Tibial nerve (tissue), 4 donors: ENCODE measurements around the gene NISCH. TPM values are rescaled to one million over a fixed set of nuclear protein-coding genes. Genes with fewer than 3 reads are reported as not detected.

Experiments used
- DNase-seq, 2 donors: peaks; one replicate each; pipeline ENCODE4 v3.0.0-alpha.2; 2019; ENCODE audit warnings: low spot score in 2 of 2
- H3K27ac ChIP-seq, 4 donors: fragments of 200-600 bp; sonication (generic) in 3 of 4; one replicate each; pipeline ENCODE4 v1.5.1; 2017 to 2019; ENCODE audit warnings: mild to moderate bottlenecking in 1 of 4
- H3K27me3 ChIP-seq, 2 donors: fragments of 200-600 bp; sonication (generic) in 1 of 2; one replicate each; pipeline versions ENCODE4 v1.5.1 to v1.6.0; 2017 to 2019
- H3K36me3 ChIP-seq, 3 donors: fragments of 200-600 bp; sonication (generic); one replicate each; pipeline ENCODE4 v1.5.1; 2018 to 2019
- H3K4me1 ChIP-seq, 4 donors: fragments of 200-600 bp; sonication (generic) in 3 of 4; one replicate each; pipeline ENCODE4 v1.5.1; 2017 to 2019
- H3K4me3 ChIP-seq, 4 donors: fragments of 200-600 bp; sonication (generic) in 3 of 4; one replicate each; pipeline ENCODE4 v1.5.1; 2017 to 2019; ENCODE audit warnings: mild to moderate bottlenecking in 1 of 4, moderate library complexity in 1 of 4
- H3K9me3 ChIP-seq, 4 donors: fragments of 200-600 bp; sonication (generic) in 3 of 4; one replicate each; pipeline ENCODE4 v1.5.1; 2017 to 2019
- EP300 ChIP-seq, 2 donors: sonication (generic); formaldehyde crosslinking; IDR thresholded peaks; one replicate each; pipeline ENCODE4 v1.6.1; 2017; ENCODE audit warnings: antibody characterized with exemption in 2 of 2, mild to moderate bottlenecking in 1 of 2
- POLR2A ChIP-seq, 2 donors: fragments of 450-650 bp; IDR thresholded peaks; one replicate each; pipeline ENCODE4 v1.6.1; 2017; ENCODE audit warnings: antibody characterized with exemption in 2 of 2, mild to moderate bottlenecking in 2 of 2, moderate library complexity in 2 of 2
- WGBS, 2 donors: methylation state at CpG; one replicate each; pipeline ENCODE4 v1.1.5; 2018; 5-methylcytosine and 5-hydroxymethylcytosine counted together
- total RNA-seq, 4 donors: library from RNA; depleted of rRNA; stranded (reverse); fragments of >200 nt; gene quantifications; one replicate each; pipeline ENCODE4 v1.1.0, GENCODE V29; 2016
- TF ChIP-seq, protein P1 (sequence below), 5 experiments: fragments of 200-600 bp in 3 of 5; fragments of 450-650 bp in 2 of 5; sonication (generic) in 3 of 5; IDR thresholded peaks; one replicate each; pipeline ENCODE4 v1.5.1; 2016 to 2019; ENCODE audit warnings: antibody characterized with exemption in 5 of 5, mild to moderate bottlenecking in 3 of 5, moderate library complexity in 2 of 5

NISCH gene
- total RNA-seq, 4 donors from 2014 or later = 192 to 305 (median 232) TPM

DNA sequence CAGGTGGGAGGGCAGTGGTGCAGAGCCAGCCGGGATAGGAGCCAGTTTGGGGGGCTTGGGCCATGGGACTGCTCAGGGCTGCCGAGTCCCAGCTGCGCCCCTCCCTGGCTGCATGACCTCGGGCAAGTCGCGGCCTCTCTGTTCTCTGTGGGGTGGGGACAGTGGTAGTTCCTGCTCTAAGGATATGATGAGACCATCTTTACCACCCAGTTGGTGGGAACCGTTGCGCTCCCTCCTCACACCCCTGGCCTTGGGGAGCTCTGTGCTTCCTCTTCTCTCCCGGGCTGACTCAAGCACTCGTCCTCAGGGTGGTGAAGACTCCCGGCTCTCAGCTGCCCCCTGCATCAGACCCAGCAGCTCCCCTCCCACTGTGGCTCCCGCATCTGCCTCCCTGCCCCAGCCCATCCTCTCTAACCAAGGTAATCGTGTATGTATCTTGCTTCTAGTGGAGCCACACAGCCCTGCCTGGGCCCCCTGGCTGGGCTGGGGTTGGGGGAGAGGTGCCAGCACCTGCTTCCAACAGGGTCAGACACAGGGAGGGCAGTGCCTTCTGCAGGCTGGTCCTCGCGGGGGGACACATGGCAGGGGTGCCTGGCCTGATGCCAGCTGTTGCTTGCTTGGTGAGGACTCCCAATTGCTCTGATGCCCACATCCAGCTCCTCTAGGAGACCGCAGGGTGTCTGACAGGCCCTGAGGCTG, 24.6 kb downstream of the NISCH start:
- no peaks in the 10 kb centered on the region for H3K9me3 ChIP-seq
- peaks cover 0 to 66% (median 31%) of the 10 kb centered on the region in 4 donors for H3K4me1 ChIP-seq
- H3K36me3 ChIP-seq = peaks cover 0 to 85% (median 24%) of the 10 kb centered on the region in 3 donors
- 72 to 78% methylated on average over 14 to 16 of the region's 16 CpGs for WGBS, 2 donors
- DNase-seq = no peak
- no peaks in the 10 kb centered on the region for H3K27me3 ChIP-seq
- TF ChIP-seq POLR2A (IDR thresholded peaks at IDR 0.05) = no peak
- TF ChIP-seq, protein P1, sequence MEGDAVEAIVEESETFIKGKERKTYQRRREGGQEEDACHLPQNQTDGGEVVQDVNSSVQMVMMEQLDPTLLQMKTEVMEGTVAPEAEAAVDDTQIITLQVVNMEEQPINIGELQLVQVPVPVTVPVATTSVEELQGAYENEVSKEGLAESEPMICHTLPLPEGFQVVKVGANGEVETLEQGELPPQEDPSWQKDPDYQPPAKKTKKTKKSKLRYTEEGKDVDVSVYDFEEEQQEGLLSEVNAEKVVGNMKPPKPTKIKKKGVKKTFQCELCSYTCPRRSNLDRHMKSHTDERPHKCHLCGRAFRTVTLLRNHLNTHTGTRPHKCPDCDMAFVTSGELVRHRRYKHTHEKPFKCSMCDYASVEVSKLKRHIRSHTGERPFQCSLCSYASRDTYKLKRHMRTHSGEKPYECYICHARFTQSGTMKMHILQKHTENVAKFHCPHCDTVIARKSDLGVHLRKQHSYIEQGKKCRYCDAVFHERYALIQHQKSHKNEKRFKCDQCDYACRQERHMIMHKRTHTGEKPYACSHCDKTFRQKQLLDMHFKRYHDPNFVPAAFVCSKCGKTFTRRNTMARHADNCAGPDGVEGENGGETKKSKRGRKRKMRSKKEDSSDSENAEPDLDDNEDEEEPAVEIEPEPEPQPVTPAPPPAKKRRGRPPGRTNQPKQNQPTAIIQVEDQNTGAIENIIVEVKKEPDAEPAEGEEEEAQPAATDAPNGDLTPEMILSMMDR (IDR thresholded peaks at IDR 0.05) = no peak
- no peak for TF ChIP-seq EP300 (IDR thresholded peaks at IDR 0.05)
- H3K4me3 ChIP-seq = no peak overlapping the region
- peak overlapping the region in 3 of 4 donors; percentile 25 to 83 (median 78) for H3K27ac ChIP-seq

DNA sequence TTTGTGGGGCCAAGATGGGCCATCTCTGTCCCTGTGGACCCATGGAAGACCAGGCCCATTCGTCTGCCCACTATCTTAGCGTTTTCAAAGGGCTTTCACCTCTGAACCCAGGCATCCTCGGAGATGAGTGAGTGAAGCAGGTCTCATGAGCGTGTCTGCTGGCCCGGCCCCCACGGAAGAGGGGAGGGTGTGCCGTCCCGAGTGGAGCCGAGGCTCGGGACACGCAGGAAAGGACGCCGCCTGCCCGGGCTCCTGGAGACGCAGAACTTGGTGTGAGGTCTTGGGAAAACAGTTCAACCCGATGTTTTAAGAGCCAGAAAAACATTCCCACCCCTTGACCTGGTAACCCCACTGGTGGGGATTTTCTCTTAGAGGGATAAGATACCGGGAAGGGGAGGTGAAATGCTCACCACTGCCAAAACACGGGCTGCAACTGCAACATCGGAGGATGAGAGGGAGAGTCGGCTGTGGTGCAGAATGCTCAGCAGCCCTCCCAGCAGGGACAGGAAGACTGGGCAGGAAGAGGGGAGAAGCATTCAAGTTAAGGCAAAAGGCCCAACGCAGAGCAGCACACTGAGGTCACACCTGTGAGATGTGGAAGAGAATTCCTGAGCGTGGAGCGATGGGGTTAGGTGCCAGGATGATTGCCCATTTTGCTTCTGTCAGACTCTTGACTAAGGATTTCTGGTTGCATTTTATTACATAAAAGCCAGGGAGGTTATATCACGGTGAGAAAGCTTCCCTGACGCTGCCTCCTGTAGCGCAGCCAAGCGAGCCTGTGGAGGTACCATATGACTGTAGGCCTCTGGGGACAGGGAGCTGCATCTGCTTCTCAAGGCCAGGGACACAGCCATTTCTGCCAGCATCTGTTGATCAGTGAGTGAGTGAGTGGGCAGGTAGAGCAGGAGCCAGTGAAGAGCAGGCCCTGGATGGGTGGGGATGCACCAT, 25.6 kb downstream of the NISCH start:
- peak overlapping the region in 3 of 4 donors; percentile 25 to 86 (median 83) for H3K27ac ChIP-seq
- peaks cover 0 to 76% (median 31%) of the 10 kb centered on the region in 4 donors for H3K4me1 ChIP-seq
- peak; percentile 50 to 52 for DNase-seq
- H3K27me3 ChIP-seq = no peaks in the 10 kb centered on the region
- WGBS, 2 donors = 58 to 64% methylated on average over 27 of the region's 27 CpGs
- no peaks in the 10 kb centered on the region for H3K9me3 ChIP-seq
- TF ChIP-seq EP300 (IDR thresholded peaks at IDR 0.05) = peak in 1 of 2 donors; percentile 45
- TF ChIP-seq, protein P1 (IDR thresholded peaks at IDR 0.05) = no peak
- TF ChIP-seq POLR2A (IDR thresholded peaks at IDR 0.05) = no peak
- no peak overlapping the region for H3K4me3 ChIP-seq
- H3K36me3 ChIP-seq = peaks cover 0 to 85% (median 24%) of the 10 kb centered on the region in 3 donors

DNA sequence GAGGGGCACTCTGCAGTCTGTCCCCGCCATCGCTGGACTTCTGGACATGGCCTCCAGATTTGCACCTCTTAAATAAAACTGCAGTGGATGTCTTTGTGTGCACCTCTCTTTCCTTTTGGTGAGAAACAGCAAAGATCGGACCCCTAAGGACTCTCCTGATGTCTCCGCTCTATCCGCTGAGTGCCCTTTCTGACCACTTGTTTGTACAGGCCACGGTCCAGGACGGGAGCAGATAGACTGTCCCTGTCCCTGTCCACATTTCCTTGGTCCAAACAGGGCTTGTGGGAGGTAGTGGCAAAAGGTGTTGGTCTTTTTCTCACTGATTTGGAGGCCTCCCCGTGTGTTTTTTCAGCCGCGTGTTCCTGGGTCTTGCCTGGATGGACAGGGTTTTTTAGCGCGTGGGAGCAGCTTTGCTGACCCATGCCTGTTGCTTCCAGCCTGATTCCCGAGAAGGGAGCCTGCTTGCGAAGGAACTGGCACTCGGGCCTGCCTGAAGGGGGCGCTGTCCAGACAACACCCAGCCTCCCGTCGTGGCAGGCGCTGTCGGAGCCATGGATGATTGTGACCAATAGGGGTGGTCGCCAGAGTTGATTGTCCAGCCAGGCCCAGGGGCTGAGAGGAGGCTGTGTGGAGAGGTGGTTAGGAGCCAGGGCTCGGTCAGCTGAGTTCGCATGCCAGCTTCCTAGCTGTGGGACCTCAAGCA, 26.6 kb downstream of the NISCH start:
- peaks cover 0 to 76% (median 31%) of the 10 kb centered on the region in 4 donors for H3K4me1 ChIP-seq
- H3K36me3 ChIP-seq = peaks cover 0 to 85% (median 24%) of the 10 kb centered on the region in 3 donors
- H3K27ac ChIP-seq = peak overlapping the region in 3 of 4 donors; percentile 15 to 86 (median 83)
- H3K27me3 ChIP-seq = no peaks in the 10 kb centered on the region
- WGBS, 2 donors = 78 to 80% methylated on average over 23 of the region's 23 CpGs
- DNase-seq = no peak
- TF ChIP-seq, protein P1 (IDR thresholded peaks at IDR 0.05) = peak; percentile 12 to 51 (median 19)
- no peak for TF ChIP-seq EP300 (IDR thresholded peaks at IDR 0.05)
- H3K9me3 ChIP-seq = no peaks in the 10 kb centered on the region
- no peak overlapping the region for H3K4me3 ChIP-seq

DNA sequence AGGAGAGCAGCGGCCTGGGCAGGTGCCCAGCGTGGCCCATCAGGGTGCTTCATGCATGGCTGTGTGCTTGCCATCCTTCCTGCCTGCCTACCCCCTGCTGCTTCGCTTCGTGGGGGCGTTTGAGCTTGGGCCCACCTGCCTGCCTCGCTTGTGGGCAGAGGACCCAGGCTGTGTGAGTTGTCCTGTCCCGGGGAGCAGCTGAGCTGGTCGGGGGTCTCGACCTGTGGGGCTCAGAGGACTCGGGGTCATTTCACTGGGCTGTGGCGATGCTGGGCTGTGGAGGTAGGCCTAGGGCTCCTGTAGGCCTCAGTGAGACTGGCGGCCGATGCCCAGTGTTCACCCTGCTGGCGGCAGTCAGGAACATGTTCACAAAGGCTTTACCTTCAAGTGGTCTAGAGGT, 27.7 kb downstream of the NISCH start:
- WGBS, 2 donors = 83% methylated on average over 14 of the region's 14 CpGs
- DNase-seq = no peak
- Histone ChIP-seq H3K4me1 (peaks cover 0 to 73% (median 31%) of the 10 kb centered on the region in 4 donors), H3K36me3 (peaks cover 0 to 85% (median 26%) of the 10 kb centered on the region in 3 donors), H3K27me3 (no peaks in the 10 kb centered on the region), H3K4me3 (no peak overlapping the region), H3K27ac (peak overlapping the region; percentile 56 to 86 (median 72)), H3K9me3 (no peaks in the 10 kb centered on the region)
- no peak for TF ChIP-seq POLR2A (IDR thresholded peaks at IDR 0.05)
- no peak for TF ChIP-seq EP300 (IDR thresholded peaks at IDR 0.05)
- TF ChIP-seq, protein P1 (IDR thresholded peaks at IDR 0.05) = no peak
